ENCODE data around the gene RESF1.

DNA sequence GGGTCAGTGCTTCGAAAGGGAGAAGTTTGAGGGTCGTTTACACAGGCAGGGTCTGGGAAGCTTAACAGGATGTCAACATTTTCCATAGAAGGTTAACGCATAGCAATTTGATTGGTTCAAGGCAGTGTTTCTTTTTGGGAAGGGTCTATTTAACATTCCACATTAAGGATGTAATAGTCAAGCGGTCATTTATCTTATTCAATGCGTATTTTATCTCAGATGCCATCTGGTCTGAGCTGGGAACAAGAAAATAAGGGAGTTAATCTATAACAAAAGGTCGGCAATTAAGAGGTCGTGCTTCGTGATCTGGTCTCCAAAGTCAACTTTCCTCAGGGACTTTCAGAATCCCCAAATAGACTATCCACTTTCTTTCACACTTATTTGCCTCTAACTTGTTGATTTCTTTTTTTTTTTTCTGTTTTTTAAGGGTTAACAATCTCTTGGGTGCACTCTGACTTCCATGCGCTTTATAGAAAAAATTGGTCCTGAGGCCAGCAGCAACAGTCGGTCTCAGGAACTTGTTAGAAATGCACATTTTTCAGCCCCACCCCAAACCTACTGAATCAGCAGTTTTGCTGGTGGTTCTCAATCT is 550 bp upstream of the RESF1 start:
- TF ChIP-seq, protein P1, sequence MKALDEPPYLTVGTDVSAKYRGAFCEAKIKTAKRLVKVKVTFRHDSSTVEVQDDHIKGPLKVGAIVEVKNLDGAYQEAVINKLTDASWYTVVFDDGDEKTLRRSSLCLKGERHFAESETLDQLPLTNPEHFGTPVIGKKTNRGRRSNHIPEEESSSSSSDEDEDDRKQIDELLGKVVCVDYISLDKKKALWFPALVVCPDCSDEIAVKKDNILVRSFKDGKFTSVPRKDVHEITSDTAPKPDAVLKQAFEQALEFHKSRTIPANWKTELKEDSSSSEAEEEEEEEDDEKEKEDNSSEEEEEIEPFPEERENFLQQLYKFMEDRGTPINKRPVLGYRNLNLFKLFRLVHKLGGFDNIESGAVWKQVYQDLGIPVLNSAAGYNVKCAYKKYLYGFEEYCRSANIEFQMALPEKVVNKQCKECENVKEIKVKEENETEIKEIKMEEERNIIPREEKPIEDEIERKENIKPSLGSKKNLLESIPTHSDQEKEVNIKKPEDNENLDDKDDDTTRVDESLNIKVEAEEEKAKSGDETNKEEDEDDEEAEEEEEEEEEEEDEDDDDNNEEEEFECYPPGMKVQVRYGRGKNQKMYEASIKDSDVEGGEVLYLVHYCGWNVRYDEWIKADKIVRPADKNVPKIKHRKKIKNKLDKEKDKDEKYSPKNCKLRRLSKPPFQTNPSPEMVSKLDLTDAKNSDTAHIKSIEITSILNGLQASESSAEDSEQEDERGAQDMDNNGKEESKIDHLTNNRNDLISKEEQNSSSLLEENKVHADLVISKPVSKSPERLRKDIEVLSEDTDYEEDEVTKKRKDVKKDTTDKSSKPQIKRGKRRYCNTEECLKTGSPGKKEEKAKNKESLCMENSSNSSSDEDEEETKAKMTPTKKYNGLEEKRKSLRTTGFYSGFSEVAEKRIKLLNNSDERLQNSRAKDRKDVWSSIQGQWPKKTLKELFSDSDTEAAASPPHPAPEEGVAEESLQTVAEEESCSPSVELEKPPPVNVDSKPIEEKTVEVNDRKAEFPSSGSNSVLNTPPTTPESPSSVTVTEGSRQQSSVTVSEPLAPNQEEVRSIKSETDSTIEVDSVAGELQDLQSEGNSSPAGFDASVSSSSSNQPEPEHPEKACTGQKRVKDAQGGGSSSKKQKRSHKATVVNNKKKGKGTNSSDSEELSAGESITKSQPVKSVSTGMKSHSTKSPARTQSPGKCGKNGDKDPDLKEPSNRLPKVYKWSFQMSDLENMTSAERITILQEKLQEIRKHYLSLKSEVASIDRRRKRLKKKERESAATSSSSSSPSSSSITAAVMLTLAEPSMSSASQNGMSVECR (CRISPR knock-in tag; IDR thresholded peaks at IDR 0.05; ENCODE audit: borderline replicate concordance): no peak
- TF ChIP-seq CBFB (CRISPR knock-in tag; IDR thresholded peaks at IDR 0.05; ENCODE audit: low read depth) (no peak), SP1 (CRISPR knock-in tag; conservative IDR thresholded peaks at IDR 0.05) (no peak), ZNF121 (CRISPR knock-in tag; IDR thresholded peaks at IDR 0.05) (no peak), ZBTB21 (CRISPR knock-in tag; IDR thresholded peaks at IDR 0.05; ENCODE audit: borderline replicate concordance) (no peak), ZNF423 (CRISPR knock-in tag; IDR thresholded peaks at IDR 0.05) (no peak), ZNF396 (CRISPR knock-in tag; IDR thresholded peaks at IDR 0.05; ENCODE audit: borderline replicate concordance) (no peak), FOXK1 (CRISPR knock-in tag; IDR thresholded peaks at IDR 0.05) (no peak)
- TF ChIP-seq, protein P2, sequence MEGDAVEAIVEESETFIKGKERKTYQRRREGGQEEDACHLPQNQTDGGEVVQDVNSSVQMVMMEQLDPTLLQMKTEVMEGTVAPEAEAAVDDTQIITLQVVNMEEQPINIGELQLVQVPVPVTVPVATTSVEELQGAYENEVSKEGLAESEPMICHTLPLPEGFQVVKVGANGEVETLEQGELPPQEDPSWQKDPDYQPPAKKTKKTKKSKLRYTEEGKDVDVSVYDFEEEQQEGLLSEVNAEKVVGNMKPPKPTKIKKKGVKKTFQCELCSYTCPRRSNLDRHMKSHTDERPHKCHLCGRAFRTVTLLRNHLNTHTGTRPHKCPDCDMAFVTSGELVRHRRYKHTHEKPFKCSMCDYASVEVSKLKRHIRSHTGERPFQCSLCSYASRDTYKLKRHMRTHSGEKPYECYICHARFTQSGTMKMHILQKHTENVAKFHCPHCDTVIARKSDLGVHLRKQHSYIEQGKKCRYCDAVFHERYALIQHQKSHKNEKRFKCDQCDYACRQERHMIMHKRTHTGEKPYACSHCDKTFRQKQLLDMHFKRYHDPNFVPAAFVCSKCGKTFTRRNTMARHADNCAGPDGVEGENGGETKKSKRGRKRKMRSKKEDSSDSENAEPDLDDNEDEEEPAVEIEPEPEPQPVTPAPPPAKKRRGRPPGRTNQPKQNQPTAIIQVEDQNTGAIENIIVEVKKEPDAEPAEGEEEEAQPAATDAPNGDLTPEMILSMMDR (IDR thresholded peaks at IDR 0.05): no peak
- TF ChIP-seq, protein P3, sequence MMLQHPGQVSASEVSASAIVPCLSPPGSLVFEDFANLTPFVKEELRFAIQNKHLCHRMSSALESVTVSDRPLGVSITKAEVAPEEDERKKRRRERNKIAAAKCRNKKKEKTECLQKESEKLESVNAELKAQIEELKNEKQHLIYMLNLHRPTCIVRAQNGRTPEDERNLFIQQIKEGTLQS (CRISPR knock-in tag; conservative IDR thresholded peaks at IDR 0.05): no peak
- TF ChIP-seq, protein P4, sequence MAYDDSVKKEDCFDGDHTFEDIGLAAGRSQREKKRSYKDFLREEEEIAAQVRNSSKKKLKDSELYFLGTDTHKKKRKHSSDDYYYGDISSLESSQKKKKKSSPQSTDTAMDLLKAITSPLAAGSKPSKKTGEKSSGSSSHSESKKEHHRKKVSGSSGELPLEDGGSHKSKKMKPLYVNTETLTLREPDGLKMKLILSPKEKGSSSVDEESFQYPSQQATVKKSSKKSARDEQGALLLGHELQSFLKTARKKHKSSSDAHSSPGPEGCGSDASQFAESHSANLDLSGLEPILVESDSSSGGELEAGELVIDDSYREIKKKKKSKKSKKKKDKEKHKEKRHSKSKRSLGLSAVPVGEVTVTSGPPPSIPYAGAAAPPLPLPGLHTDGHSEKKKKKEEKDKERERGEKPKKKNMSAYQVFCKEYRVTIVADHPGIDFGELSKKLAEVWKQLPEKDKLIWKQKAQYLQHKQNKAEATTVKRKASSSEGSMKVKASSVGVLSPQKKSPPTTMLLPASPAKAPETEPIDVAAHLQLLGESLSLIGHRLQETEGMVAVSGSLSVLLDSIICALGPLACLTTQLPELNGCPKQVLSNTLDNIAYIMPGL (CRISPR knock-in tag; IDR thresholded peaks at IDR 0.05): no peak
- TF ChIP-seq, protein P5, sequence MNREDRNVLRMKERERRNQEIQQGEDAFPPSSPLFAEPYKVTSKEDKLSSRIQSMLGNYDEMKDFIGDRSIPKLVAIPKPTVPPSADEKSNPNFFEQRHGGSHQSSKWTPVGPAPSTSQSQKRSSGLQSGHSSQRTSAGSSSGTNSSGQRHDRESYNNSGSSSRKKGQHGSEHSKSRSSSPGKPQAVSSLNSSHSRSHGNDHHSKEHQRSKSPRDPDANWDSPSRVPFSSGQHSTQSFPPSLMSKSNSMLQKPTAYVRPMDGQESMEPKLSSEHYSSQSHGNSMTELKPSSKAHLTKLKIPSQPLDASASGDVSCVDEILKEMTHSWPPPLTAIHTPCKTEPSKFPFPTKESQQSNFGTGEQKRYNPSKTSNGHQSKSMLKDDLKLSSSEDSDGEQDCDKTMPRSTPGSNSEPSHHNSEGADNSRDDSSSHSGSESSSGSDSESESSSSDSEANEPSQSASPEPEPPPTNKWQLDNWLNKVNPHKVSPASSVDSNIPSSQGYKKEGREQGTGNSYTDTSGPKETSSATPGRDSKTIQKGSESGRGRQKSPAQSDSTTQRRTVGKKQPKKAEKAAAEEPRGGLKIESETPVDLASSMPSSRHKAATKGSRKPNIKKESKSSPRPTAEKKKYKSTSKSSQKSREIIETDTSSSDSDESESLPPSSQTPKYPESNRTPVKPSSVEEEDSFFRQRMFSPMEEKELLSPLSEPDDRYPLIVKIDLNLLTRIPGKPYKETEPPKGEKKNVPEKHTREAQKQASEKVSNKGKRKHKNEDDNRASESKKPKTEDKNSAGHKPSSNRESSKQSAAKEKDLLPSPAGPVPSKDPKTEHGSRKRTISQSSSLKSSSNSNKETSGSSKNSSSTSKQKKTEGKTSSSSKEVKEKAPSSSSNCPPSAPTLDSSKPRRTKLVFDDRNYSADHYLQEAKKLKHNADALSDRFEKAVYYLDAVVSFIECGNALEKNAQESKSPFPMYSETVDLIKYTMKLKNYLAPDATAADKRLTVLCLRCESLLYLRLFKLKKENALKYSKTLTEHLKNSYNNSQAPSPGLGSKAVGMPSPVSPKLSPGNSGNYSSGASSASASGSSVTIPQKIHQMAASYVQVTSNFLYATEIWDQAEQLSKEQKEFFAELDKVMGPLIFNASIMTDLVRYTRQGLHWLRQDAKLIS (CRISPR knock-in tag; IDR thresholded peaks at IDR 0.05; ENCODE audit: borderline replicate concordance): no peak
- TF ChIP-seq, protein P6, sequence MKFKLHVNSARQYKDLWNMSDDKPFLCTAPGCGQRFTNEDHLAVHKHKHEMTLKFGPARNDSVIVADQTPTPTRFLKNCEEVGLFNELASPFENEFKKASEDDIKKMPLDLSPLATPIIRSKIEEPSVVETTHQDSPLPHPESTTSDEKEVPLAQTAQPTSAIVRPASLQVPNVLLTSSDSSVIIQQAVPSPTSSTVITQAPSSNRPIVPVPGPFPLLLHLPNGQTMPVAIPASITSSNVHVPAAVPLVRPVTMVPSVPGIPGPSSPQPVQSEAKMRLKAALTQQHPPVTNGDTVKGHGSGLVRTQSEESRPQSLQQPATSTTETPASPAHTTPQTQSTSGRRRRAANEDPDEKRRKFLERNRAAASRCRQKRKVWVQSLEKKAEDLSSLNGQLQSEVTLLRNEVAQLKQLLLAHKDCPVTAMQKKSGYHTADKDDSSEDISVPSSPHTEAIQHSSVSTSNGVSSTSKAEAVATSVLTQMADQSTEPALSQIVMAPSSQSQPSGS (CRISPR knock-in tag; IDR thresholded peaks at IDR 0.05; ENCODE audit: borderline replicate concordance, low read depth): no peak
- TF ChIP-seq, protein P7, sequence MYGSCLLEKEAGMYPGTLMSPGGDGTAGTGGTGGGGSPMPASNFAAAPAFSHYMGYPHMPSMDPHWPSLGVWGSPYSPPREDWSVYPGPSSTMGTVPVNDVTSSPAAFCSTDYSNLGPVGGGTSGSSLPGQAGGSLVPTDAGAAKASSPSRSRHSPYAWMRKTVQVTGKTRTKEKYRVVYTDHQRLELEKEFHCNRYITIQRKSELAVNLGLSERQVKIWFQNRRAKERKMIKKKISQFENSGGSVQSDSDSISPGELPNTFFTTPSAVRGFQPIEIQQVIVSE (CRISPR knock-in tag; IDR thresholded peaks at IDR 0.05; ENCODE audit: borderline replicate concordance): no peak
